ENCODE measurements around the gene KCTD7.
A peak's percentile ranks its signal among the peaks of the same experiment; 100 is the strongest.
"Not testable (repeated sequence)": the region's sequence is repeated elsewhere in the genome, so short reads cannot be mapped to it uniquely, and the experiment has no call there.

Gene KCTD7

DNA sequence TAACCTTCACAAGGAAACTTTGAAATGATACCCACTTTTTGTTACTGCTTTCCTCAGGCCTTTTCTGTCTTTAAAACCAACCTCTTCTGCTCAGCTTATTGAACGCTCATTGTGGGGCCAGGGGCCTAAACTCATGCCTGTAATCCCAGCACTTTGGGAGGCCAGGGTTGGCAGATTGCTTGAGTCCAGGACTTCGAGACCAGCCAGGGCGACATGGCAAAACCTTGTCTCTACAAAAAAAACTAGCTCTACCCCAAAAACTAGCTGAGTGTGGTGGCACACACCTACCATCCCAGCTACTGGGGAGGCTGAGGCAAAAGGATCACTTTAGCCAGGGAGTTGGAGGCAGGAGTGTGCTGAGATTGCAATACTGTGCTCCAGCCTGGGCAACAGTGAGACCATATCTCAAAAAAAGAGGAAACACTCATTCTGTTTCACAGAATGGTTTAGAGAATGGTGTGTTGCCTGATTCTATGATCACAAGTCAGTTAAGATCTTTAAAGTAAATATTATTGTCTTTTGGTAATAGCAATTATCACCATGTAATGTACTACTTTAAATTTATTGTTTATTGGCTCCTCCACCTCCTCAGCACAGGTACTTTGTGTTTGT is 51.1 kb downstream of the KCTD7 start:
- TF ChIP-seq, protein P1, sequence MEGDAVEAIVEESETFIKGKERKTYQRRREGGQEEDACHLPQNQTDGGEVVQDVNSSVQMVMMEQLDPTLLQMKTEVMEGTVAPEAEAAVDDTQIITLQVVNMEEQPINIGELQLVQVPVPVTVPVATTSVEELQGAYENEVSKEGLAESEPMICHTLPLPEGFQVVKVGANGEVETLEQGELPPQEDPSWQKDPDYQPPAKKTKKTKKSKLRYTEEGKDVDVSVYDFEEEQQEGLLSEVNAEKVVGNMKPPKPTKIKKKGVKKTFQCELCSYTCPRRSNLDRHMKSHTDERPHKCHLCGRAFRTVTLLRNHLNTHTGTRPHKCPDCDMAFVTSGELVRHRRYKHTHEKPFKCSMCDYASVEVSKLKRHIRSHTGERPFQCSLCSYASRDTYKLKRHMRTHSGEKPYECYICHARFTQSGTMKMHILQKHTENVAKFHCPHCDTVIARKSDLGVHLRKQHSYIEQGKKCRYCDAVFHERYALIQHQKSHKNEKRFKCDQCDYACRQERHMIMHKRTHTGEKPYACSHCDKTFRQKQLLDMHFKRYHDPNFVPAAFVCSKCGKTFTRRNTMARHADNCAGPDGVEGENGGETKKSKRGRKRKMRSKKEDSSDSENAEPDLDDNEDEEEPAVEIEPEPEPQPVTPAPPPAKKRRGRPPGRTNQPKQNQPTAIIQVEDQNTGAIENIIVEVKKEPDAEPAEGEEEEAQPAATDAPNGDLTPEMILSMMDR (conservative IDR thresholded peaks at IDR 0.05; ENCODE audit: control insufficient read depth, insufficient read depth, low read depth, low read length): no peak
- DNase-seq (ENCODE audit: low read depth): no peak
- no peak overlapping the region for H3K4me3 ChIP-seq (ENCODE audit: control insufficient read depth, low read depth, low read length)

DNA sequence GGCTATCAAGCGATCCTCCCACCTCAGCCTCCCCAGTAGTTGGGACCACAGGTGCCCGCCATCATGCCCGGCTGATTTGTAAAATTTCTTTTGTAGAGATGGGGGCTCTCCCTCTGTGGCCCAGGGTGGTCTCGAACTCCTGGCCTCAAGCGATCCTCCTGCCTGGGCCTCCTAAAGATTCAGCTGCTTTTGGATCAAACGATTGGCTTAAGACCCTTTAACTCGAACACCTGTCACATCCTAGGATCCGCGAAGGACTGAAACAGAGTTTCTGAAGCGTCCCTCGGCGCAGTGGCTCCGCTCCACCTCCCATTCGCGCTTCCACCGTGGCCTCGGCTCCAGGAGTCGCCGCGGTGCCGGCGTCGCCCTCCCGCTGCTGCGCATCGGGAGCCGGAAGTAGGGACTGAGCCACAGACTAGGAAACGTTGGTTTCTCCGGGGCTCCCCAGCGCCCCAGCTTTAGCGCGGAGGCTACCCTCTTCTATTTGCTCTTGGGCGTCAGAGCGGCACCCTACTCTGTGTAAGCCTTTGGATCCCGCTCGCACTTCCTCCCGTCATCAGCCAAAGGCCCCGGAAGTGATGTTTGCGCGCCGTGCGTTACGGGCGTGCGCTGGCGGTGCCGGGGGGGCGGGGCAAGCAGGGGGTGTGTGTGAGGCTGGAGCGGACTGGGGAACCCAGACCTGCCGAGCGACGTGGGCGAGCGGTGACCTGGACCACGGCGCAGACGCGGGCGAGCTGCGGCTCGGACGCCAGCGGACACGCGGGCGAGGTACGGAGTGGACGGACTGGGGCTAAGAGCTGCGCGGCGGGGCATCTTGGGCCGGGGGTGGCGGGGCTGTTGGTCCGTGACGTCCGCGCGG is 53.0 kb downstream of the KCTD7 start:
- TF ChIP-seq, protein P1 (conservative IDR thresholded peaks at IDR 0.05; ENCODE audit: control insufficient read depth, insufficient read depth, low read depth, low read length): no peak
- H3K4me3 ChIP-seq (ENCODE audit: control insufficient read depth, low read depth, low read length): peak overlapping the region; percentile 79
- peak; percentile 91 for DNase-seq (ENCODE audit: low read depth)

DNA sequence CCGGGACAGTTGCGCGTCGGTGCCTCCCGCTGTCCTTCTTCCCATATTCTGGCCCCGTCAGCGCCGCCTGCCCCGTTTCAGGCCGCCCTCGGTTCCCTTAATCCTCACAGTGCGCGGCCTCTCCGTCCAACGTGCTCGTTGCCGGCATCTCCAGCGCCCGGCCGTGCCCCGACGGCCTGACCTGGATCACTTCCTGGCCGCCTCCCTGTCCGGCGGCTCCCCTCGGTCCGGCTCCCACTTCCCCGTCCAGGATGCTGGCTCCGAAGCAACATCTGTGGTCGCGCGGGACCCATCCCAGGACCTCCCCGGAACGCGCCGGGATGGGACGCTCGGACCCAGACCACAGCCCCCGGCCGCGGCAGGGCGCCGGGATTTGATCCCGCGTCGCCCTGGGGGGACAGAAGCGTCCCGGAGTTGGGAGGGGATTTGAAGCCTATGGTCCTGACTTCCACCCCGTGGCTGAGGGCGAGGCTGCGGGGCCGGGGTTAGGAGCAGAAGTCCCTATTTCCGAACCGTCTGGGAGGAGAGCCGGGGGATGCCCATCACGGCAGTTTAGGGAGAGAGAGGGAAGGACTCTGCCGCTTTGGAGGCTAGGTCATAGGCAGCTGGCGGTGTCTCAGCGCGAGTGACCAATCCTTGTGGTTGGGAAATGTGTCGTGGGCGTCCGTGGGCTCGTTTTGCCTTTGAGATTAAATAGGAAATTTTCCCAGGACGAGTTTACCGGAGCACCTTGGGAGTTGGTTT is 53.8 kb downstream of the KCTD7 start:
- peak overlapping the region; percentile 79 for H3K4me3 ChIP-seq (ENCODE audit: control insufficient read depth, low read depth, low read length)
- TF ChIP-seq, protein P1 (conservative IDR thresholded peaks at IDR 0.05; ENCODE audit: control insufficient read depth, insufficient read depth, low read depth, low read length): no peak
- DNase-seq (ENCODE audit: low read depth): peak; percentile 67

DNA sequence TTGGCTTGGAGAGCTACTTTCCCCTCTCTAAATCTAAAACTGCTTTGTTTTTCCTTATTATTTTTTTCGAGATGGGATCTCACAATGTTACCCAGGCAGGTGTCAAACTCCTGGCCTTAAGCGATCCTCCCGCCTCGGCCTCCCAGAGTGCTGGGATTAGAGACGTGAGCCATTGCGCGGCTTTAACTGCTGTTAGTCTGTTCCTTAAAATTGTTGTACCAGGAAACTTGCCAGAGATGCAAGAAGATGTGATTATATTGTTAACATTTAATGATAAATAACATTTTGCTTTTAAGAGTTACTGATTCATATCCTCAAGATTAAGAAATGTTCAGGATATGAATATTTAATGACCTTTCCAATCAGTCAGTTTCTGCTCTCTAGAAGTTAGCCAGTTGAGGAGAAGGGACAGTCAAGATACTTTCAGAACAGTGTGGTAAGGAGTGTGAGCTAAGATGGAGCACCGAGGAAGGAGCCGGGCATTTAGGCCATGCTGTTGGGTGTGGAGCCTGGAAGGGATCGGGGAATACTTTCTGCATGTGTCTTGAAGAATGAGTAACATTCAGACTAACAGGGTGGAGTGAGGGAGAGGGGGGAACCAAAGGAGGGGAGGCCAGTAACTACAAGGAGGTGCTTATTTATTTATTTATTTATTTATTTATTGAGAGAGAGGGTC is 54.6 kb downstream of the KCTD7 start:
- H3K4me3 ChIP-seq (ENCODE audit: control insufficient read depth, low read depth, low read length): peak overlapping the region; percentile 79
- peak; percentile 79 for DNase-seq (ENCODE audit: low read depth)

DNA sequence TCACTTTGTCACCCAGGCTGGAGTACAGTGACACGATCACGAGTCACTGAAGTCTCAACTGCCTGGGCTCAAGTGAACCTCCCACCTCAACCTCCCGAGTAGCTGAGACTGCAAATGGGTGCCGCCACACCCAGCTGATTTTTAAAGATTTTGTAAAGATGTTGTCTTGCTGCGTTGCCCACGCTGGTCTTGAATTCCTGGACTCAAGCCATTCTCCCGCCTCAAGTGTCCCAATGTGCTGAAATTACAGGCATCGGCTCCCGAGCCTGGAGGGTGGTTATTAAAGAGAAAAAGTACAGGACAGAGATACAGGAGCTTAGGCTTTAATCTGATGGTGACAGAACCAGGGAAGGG is 55.1 kb downstream of the KCTD7 start:
- TF ChIP-seq, protein P1 (conservative IDR thresholded peaks at IDR 0.05; ENCODE audit: control insufficient read depth, insufficient read depth, low read depth, low read length): no peak
- no peak for DNase-seq (ENCODE audit: low read depth)
- H3K4me3 ChIP-seq (ENCODE audit: control insufficient read depth, low read depth, low read length): peak overlapping the region; percentile 79

DNA sequence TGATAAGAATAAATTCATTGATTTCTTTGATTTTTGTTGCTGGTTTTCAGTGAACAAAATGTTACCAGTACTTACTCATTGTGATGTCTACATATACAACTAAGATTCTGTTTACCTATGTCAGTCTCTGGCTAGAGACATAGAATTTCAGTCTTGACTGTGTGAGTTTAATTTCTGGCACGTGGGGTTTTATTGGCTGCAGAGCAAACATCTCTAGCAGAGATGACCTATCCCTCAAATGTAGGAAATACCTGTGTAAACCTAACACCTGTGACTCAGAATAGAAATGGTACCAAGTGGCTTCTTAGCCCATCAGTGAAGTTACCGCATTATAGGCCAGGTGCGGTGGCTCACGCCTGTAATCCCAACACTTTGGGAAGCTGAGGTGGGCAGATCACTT is 57.0 kb downstream of the KCTD7 start:
- not testable (repeated sequence) for DNase-seq (ENCODE audit: low read depth); H3K4me3 ChIP-seq (ENCODE audit: control insufficient read depth, low read depth, low read length)

DNA sequence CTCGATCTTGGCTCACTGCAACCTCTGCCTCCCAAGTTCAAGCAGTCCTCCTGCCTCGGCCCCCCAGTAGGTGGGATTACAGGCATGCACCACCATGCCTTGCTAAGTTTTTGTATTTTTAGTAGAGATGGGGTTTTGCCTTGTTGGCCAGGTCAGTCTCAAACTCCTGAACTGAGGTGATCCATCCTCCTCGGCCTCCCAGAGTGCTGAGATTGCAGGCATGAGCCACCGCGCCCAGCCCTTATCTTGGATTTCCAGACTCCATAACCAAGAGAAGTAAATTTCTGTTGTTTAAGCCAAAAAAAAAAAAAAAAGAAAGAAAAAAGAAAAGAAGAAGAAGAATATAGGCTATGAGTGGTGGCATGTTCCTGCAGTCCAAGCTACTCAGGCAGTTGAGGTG is 58.5 kb downstream of the KCTD7 start:
- no peak for DNase-seq (ENCODE audit: low read depth)
- TF ChIP-seq, protein P1 (conservative IDR thresholded peaks at IDR 0.05; ENCODE audit: control insufficient read depth, insufficient read depth, low read depth, low read length): no peak
- H3K4me3 ChIP-seq (ENCODE audit: control insufficient read depth, low read depth, low read length): no peak overlapping the region

DNA sequence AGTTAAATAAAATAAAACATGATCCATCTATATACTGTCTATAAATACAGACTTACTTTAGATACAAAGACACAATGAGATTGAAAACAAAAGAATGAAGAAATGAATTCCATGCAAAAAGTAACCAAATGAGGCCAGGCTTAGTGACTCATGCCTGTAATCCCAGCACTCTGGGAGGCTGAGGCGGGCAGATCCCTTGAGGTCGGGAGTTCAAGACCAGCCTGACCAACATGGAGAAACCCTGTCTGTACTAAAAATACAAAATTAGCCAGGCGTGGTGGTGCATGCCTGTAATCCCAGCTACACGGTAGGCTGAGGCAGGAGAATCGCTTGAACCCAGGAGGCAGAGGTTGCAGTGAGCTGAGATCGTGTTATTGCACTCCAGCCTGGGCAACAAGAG is 59.0 kb downstream of the KCTD7 start:
- not testable (repeated sequence) for H3K4me3 ChIP-seq (ENCODE audit: control insufficient read depth, low read depth, low read length); DNase-seq (ENCODE audit: low read depth)
